Measurements from ENCODE around the gene SOX15. TPM values are rescaled to one million over a fixed set of nuclear protein-coding genes. Genes with fewer than 3 reads are reported as not detected.
A peak's percentile ranks its signal among the peaks of the same experiment; 100 is the strongest.

The SOX15 gene
- total and polyA plus RNA-seq, 12 donors, result 0.29 to 2.4 (median 0.94) TPM; not detected in 2

DNA sequence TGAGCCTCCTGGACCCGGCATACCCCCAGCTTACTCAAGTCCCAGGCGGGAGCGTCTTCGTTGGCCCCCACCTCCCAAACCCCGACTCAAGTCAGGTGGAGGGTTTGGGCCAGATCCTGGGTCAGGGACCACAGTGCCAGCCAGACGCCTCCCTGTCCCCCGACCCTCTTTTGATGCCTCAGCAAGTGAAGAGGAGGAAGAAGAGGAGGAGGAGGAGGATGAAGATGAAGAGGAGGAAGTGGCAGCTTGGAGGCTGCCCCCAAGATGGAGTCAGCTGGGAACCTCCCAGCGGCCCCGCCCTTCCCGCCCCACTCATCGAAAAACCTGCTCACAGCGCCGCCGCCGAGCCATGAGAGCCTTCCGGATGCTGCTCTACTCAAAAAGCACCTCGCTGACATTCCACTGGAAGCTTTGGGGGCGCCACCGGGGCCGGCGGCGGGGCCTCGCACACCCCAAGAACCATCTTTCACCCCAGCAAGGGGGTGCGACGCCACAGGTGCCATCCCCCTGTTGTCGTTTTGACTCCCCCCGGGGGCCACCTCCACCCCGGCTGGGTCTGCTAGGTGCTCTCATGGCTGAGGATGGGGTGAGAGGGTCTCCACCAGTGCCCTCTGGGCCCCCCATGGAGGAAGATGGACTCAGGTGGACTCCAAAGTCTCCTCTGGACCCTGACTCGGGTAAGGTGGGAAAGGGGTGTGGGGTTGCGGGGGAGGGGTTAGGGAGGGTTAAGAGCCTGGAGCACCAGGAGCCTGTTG is 26.6 kb downstream of the SOX15 start:
- WGBS, 4 donors, result 78 to 88% (median 85%) methylated on average over 12 to 30 of the region's 30 CpGs
- Histone ChIP-seq H3K9me3 (replicated peaks in 1 of 3) (no peaks in the 10 kb centered on the region), H3K4me3 (no peak overlapping the region), H3K36me3 (replicated peaks in 1 of 2) (peaks cover 0 to 39% of the 10 kb centered on the region in 2 donors), H3K27me3 (no peaks in the 10 kb centered on the region), H3K4me1 (replicated peaks in 1 of 2) (peaks cover 26 to 45% of the 10 kb centered on the region in 2 donors), H3K27ac (no peak overlapping the region)
- peak in 1 of 7 donors; percentile 18 for DNase-seq
- no peak for TF ChIP-seq POLR2A (IDR thresholded peaks at IDR 0.05)
- TF ChIP-seq, protein P1, sequence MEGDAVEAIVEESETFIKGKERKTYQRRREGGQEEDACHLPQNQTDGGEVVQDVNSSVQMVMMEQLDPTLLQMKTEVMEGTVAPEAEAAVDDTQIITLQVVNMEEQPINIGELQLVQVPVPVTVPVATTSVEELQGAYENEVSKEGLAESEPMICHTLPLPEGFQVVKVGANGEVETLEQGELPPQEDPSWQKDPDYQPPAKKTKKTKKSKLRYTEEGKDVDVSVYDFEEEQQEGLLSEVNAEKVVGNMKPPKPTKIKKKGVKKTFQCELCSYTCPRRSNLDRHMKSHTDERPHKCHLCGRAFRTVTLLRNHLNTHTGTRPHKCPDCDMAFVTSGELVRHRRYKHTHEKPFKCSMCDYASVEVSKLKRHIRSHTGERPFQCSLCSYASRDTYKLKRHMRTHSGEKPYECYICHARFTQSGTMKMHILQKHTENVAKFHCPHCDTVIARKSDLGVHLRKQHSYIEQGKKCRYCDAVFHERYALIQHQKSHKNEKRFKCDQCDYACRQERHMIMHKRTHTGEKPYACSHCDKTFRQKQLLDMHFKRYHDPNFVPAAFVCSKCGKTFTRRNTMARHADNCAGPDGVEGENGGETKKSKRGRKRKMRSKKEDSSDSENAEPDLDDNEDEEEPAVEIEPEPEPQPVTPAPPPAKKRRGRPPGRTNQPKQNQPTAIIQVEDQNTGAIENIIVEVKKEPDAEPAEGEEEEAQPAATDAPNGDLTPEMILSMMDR (IDR thresholded peaks at IDR 0.05), result no peak
- intact Hi-C loops (cut with DNase I), result loop anchor here (5.0 to 10.0 kb wide), 3 partner anchors 46 to 208 kb away; partner anchors contain the start of genes FGF11 (in 1 of the 2), KCTD11 (in 1 of the 2), TMEM102 (in 1 of the 2) and TMEM95 (in 1 of the 2)

DNA sequence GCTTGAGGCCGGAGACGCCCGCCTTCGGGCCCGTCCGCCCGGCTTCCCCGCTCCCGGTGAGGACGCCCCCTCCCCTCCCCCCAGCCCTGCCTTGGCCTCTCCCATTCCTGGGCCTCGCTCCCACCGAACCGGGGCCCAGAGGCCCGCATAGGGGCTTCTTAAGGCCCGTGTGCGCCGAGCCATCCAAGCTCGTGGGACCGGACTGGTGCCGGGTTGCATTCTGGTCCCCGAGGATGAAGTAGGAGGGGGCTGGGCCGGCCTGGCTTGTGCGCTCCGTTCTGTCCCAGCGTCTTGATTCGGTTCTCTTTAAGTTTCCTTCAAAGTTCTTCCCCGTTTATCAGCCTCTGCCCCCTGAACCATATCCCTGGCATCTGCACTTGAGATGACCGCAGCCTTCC is 27.7 kb downstream of the SOX15 start:
- Histone ChIP-seq H3K36me3 (replicated peaks in 1 of 2) (peaks cover 0 to 34% of the 10 kb centered on the region in 2 donors), H3K27me3 (no peaks in the 10 kb centered on the region), H3K9me3 (replicated peaks in 1 of 3) (no peaks in the 10 kb centered on the region), H3K27ac (peak overlapping the region; percentile 39 to 97 (median 92)), H3K4me3 (peak overlapping the region in 3 of 4 donors; percentile 45 to 74 (median 69)), H3K4me1 (replicated peaks in 1 of 2) (peaks cover 34 to 56% of the 10 kb centered on the region in 2 donors)
- TF ChIP-seq, protein P1 (IDR thresholded peaks at IDR 0.05), result no peak
- intact Hi-C loops (cut with DNase I), result loop anchor here (5.0 to 10.0 kb wide), 3 partner anchors 45 to 207 kb away; partner anchors contain the start of genes FGF11 (in 1 of the 2), KCTD11 (in 1 of the 2), TMEM102 (in 1 of the 2) and TMEM95 (in 1 of the 2)
- WGBS, 4 donors, result 0 to 2% (median 1%) methylated on average over 4 to 28 of the region's 28 CpGs
- DNase-seq, result no peak

DNA sequence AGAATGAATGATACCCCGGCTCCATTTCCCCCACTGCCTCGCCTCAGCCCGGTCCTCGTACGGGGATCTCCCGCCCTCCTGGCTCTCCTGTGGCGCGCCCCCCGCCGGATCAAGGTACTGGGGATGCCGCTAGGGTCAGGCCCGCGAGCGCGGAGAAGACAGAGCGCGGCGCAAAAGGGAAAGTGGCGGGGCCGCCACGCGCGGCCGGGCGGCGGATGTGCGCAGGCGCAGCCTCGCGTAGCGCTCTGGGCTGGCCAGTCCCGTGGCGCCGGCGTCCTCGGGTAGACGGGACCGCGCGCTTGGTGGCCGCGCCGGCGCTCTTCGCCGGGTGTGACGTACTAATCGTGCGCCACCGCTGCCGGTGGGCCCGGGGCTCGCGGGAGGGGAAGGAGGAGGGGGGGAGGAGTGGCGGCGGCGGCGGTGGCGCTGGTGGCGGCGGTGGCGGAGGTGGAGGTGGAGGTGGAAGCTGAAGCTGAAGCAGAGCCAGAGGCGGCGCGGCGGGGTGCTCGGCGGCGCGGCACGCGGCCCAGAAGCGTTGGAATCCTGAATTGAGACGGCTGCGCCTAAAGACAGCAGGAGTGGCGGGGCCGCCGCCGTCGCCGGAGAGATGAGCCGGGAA is 28.2 kb downstream of the SOX15 start, which contains the start of gene SENP3:
SENP3 (plus strand) TSS at position 331 of the 619 bp plus-strand sequence. CDS start 1,158 bp downstream, outside the sequence.
- 0 to 2% (median 1%) methylated on average over 11 to 80 of the region's 82 CpGs for WGBS, 4 donors
- no peaks in the 10 kb centered on the region for H3K9me3 ChIP-seq (replicated peaks in 1 of 3)
- intact Hi-C loops (cut with DNase I), result loop anchor here (2.0 to 10.0 kb wide), 4 partner anchors 44 to 207 kb away; partner anchors contain the start of genes FGF11 (in 1 of the 2), KCTD11 (in 1 of the 2), TMEM102 (in 1 of the 2) and TMEM95 (in 1 of the 2)
- peaks cover 0 to 29% of the 10 kb centered on the region in 2 donors for H3K36me3 ChIP-seq (replicated peaks in 1 of 2)
- peak within 1 kb of the TSS; percentile 28 to 74 (median 57) for H3K4me3 ChIP-seq
- peak within 1 kb of the TSS; percentile 75 to 97 (median 92) for H3K27ac ChIP-seq
- H3K4me1 ChIP-seq (replicated peaks in 1 of 2), result peaks cover 35 to 58% of the 10 kb centered on the region in 2 donors
- peak; percentile 87 to 94 (median 91) for DNase-seq
- TF ChIP-seq, protein P1 (IDR thresholded peaks at IDR 0.05), result peak in 1 of 6 experiments; percentile 21
- TF ChIP-seq POLR2A (IDR thresholded peaks at IDR 0.05), result peak in 1 of 2 donors; percentile 70
- H3K27me3 ChIP-seq, result no peaks in the 10 kb centered on the region
